ENCODE measurements around the gene PLXDC2.

The PLXDC2 gene

DNA sequence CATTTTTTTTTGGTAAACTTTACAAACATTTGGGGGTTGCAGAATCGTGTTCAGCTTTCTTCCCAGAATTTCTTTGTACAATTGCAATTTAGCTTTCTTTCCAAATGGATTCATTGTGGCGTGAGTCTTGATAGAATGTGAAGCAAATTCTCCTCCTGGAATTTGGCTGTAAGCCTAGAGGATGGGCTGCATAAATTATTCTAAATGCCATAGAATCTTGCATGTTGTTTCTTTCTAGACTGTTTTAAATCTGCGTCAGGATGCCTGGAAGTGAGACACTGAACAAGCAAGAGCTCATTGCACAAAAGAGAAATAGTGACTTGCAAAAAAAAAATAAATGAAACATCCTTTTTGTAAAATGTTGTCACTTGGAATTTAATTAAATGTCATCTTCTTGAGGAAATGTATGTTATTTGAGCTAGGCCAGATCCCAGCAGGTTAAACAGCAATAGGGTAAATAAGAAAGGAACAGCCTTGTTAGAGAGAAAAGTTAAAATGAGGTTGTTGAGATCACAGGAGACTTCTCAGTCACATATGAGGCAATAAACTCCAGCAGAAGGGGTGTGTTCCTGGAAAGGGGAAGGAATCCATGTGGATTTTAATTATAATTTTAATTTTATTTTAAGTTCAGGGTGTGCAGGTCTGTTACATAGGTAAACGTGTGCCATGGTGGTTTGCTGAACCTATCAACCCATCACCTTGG lies 483.0 kb downstream of the PLXDC2 start:
- no peak for DNase-seq

DNA sequence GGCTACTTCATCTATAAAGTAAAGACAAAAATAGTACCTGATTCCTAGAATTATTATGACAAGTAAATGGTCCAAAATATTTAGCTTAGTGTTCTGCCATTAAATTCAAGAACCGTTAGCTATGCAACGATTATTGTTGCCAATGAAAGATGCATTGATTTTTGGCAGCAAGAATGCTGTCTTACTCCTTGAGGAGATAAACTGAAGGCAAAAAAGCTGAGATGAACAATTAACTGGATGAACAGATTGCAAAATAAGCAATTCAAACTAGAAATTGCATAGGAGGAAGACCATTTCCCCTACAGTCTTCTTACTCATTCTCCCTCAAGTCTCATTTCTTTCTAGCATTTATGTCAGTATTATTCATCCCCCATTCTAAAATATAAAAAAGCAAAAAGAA lies 484.5 kb downstream of the PLXDC2 start:
- DNase-seq, result no peak

DNA sequence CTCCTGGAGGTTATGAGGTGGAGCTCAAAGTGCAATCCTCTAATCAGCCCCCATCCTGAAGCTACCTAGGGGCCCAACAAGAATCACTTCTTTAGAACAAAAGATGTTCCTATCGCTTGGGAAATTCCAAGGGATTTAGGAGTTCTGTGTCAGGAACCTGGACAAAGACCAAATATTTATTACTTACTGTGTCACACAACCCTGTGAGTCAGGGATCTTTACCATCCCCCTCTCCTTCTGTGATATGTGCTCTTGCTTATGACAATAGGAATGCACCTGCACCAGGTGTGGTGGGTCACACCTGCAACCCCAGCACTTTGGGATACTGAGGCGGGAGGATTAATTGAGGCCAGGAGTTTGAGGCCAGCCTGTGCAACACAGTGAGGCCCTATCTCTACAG lies 485.8 kb downstream of the PLXDC2 start:
- no peak for DNase-seq

DNA sequence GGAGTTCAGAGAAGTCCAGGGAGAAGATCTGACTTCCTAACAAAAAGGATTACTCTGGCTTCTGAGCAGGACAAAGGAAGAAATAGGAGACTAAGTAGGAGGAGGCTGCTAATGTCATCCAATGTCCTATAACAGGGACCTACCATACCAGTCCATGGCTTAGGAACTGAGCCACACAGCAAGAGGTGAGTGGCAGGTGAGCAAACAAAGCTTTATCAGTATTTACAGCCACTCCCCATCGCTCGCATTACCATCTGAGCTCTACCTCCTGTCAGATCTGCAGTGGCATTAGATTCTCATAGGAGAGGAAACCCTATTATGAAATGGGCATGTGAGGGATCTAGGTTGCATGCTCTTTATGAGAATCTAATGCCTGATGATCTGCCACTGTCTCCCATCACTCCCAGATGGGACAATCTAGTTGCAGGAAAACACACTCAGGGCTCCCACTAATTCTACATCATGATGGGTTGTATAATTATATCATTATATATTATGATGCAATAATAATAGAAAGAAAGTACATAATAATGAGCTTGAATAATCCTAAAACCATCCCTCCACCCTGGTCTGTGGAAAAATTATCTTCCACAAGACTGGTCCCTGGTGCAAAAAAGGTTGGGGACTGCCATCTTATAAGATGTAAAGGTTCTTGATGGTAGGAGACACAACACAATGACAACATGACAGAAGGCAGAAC lies 487.4 kb downstream of the PLXDC2 start:
- DNase-seq, result no peak

DNA sequence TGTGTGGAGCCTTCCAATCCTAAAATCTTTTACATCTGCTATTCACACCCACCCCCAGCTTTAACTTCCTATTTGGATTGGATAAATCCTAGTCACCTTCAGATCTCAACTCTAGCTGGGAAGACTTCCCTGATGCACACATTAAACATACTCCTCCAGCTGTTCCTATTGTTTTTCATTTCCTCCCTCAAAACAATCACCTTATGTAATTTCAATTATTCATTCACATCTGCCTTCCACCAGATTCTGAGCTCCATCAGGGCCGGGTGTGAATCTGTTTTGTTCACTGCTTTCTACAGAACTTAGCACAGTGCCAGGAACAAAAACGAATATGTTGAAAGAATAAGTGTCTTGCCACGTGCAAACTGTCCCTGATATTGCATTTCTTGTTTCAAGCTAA lies 497.4 kb downstream of the PLXDC2 start:
- no peak for DNase-seq

DNA sequence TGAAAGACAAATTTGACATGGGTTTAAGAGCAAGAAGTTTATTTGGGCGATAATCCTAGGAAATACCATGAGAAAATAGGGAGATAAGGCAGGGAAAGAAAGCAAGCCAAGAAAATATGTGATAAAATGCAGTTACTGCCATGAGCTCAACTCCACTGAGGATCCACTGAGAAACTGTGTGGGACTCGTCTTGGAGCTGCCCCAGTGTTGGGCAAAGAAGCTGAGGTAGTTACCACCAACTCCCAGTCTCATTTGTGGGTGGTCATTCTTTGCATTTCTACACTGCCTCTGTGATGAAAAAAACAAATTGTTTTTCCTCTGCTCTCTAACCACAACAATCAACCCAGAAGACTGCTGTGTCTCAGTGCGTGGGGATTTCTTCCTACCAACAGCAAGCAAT lies 498.2 kb downstream of the PLXDC2 start:
- no peak for DNase-seq

DNA sequence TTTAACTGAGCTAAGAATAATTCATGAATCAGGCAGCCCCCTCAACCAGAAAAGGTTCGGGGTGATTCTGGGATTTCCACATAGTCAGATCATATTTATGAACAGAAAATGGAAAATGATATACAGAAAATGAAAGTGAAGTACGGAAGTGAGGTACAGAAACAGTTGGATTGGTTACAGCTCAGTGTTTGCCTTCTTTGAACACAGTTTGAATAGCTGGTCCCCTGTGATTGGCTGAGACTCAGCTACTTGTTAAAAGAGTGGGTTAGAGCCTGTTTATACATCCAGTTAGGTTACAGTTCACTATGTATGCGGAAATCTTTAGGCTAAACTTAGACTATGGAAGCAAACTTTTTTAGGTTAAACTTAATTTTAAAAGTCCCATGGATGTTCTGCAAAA lies 511.7 kb downstream of the PLXDC2 start:
- no peak for DNase-seq

DNA sequence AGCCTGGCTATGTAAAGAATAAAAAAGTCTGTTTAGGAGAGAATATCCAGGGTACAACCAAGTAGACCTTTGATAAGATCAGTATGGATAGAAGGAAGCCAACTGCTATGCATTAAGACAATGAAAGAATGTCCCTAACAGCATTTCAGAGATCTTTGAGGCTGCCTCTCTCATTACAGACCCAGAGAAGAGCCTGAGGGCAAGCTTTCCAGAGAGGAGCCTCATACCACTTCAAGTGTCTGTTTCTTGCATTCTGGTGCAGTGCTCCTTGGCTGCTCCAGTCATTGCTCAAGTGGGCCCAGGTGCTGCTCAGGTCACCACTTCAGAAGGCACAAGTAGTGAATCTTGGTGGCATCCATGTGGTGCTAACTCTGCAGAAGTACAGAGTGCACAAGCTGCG lies 514.0 kb downstream of the PLXDC2 start:
- no peak for DNase-seq

DNA sequence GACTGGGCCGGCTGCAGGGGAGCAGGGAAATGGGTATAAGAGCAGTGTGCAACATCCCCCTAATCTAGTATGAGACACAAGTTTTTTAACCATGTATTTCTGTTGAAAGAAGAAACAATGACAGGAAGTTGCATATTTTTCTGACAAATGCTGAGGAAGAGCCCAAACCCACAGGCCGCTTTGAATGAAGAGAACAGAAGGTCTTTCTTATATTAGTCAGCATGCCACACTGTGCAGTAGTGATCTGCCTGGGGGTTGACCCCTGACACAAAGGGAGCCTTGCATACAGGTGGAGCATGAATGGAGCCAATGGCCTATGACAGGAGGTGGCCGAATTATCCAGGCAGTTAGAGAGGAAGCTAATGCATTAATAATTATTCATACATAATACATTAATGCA lies 518.3 kb downstream of the PLXDC2 start:
- DNase-seq, result no peak

All from stimulated activated CD8-positive, alpha-beta memory T cell treated with anti-CD3 and anti-CD28 coated beads, Interleukin-4, amount 100 ng/mL, for 48 hours (primary cell).